Thyroid gland (tissue), 4 donors: ENCODE data around the gene ALKBH2. TPM values are rescaled to one million over a fixed set of nuclear protein-coding genes. Genes with fewer than 3 reads are reported as not detected.

Source experiments
- DNase-seq, 2 donors: peaks; one replicate each; pipeline ENCODE4 v3.0.0-alpha.2; 2019
- H3K27ac ChIP-seq, 3 donors: fragments of 200-600 bp; sonication (generic); 1 replicate in 2 of 3; 2 replicates in 1 of 3; pipeline ENCODE4 v1.5.1; 2016 to 2019; ENCODE audit warnings: mild to moderate bottlenecking in 1 of 3, moderate library complexity in 1 of 3
- H3K27me3 ChIP-seq: fragments of 200-600 bp; sonication (generic); one replicate; pipeline ENCODE4 v1.5.1; 2019
- H3K36me3 ChIP-seq, 2 donors: fragments of 200-600 bp; sonication (generic); one replicate each; pipeline ENCODE4 v1.5.1; 2016 to 2019
- H3K4me1 ChIP-seq, 2 donors: fragments of 200-600 bp; sonication (generic); one replicate each; pipeline ENCODE4 v1.5.1; 2017 to 2019
- H3K4me3 ChIP-seq, 3 donors: fragments of 200-600 bp; sonication (generic); replicated peaks in 1 of 3; 1 replicate in 2 of 3; 2 replicates in 1 of 3; pipeline ENCODE4 v1.5.1; 2016; ENCODE audit warnings: mild to moderate bottlenecking in 1 of 3
- H3K9me3 ChIP-seq: fragments of 200-600 bp; sonication (generic); one replicate; pipeline ENCODE4 v1.5.1; 2017
- POLR2A ChIP-seq, 2 donors: fragments of 450-650 bp; IDR thresholded peaks; one replicate each; pipeline ENCODE4 v1.6.1; 2017; ENCODE audit warnings: antibody characterized with exemption in 2 of 2, mild to moderate bottlenecking in 2 of 2, moderate library complexity in 1 of 2
- WGBS, 2 donors: methylation state at CpG; one replicate each; pipeline ENCODE4 v1.1.5; 2017; 5-methylcytosine and 5-hydroxymethylcytosine counted together
- intact Hi-C: fragments of 100-400 bp; cut with DNase I; formaldehyde crosslinking; loops from one replicate; pipeline ENCODE4 v1.15.1; 2023
- total RNA-seq, 4 donors: library from RNA; depleted of rRNA; stranded (reverse); fragments of >200 nt; gene quantifications; one replicate each; pipeline ENCODE4 v1.2.3, GENCODE V29; 2016
- TF ChIP-seq, protein P1 (sequence below), 6 experiments: fragments of 200-600 bp in 3 of 6; fragments of 450-650 bp in 3 of 6; sonication (generic) in 3 of 6; IDR thresholded peaks; one replicate each; pipeline ENCODE4 v1.5.1; 2016 to 2019; ENCODE audit warnings: antibody characterized with exemption in 6 of 6, mild to moderate bottlenecking in 2 of 6, inconsistent platforms in 1 of 6, moderate library complexity in 1 of 6

Gene ALKBH2
- 10 to 100 TPM in 3 of 4 donors, 1 to 10 TPM in 1; 7.6 to 34.5 (median 16.7) TPM for total RNA-seq

DNA sequence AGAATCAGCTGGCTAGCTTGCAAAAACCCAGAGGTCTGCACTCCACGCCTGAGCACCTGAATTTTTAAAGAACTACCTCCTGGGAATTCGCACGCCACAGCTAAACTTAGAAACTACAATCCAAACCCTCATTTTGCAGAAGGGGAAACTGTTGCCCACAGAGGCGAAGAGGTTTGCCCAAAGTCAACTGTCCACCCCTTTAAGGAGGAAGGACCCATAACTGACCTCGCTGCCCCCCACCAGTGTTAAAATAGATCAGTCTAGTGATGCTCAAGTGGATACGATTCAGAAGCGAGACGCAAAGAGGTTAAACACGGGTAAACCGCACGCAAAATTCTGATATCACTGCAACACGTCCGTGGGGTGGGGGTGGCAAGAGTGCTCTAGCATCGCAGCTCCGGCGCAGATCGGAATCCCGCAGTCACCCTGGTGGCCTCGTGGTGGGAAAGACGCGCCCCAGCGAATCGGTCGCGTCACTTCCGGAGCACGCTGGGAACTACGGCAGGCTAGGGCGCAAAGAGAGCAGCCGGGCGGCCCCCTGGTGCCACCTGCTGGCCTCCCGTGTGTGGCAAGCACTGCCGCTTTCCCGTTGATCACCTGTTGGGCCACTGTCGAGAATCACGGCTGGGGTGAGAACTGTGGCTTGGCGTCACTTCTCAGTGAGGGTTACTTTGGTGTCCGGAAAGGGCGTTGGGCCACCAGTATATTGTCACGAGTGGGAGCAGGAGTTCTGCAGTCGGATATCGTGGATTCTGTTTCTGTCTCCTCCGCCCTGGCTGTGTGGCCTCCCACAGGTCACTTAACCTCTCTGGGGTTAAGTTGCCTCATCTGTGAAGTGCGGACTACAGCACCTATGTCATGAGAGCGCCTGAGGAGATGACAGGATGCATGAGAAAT lies at the start of gene ALKBH2:
Gene ALKBH2, minus strand, starts transcription at position 451 of the 897 bp plus-strand sequence. CDS start 686 bp downstream, outside the sequence.
- Histone ChIP-seq H3K27me3 (no peaks in the 10 kb centered on the region), H3K27ac (peak within 1 kb of the TSS in 2 of 3 donors; percentile 45 to 49), H3K4me3 (peak within 1 kb of the TSS; percentile 16 to 51 (median 29)), H3K4me1 (peaks cover 17 to 31% of the 10 kb centered on the region in 2 donors), H3K9me3 (no peaks in the 10 kb centered on the region), H3K36me3 (peaks cover 3 to 7% of the 10 kb centered on the region in 2 donors)
- TF ChIP-seq, protein P1, sequence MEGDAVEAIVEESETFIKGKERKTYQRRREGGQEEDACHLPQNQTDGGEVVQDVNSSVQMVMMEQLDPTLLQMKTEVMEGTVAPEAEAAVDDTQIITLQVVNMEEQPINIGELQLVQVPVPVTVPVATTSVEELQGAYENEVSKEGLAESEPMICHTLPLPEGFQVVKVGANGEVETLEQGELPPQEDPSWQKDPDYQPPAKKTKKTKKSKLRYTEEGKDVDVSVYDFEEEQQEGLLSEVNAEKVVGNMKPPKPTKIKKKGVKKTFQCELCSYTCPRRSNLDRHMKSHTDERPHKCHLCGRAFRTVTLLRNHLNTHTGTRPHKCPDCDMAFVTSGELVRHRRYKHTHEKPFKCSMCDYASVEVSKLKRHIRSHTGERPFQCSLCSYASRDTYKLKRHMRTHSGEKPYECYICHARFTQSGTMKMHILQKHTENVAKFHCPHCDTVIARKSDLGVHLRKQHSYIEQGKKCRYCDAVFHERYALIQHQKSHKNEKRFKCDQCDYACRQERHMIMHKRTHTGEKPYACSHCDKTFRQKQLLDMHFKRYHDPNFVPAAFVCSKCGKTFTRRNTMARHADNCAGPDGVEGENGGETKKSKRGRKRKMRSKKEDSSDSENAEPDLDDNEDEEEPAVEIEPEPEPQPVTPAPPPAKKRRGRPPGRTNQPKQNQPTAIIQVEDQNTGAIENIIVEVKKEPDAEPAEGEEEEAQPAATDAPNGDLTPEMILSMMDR (IDR thresholded peaks at IDR 0.05): peak; percentile 94 to 100 (median 96)
- TF ChIP-seq POLR2A (IDR thresholded peaks at IDR 0.05): peak in 1 of 2 donors; percentile 48
- 8 to 10% methylated on average over 30 to 32 of the region's 45 CpGs for WGBS, 2 donors
- intact Hi-C loops: no loop called here
- DNase-seq: peak; percentile 93 to 96

DNA sequence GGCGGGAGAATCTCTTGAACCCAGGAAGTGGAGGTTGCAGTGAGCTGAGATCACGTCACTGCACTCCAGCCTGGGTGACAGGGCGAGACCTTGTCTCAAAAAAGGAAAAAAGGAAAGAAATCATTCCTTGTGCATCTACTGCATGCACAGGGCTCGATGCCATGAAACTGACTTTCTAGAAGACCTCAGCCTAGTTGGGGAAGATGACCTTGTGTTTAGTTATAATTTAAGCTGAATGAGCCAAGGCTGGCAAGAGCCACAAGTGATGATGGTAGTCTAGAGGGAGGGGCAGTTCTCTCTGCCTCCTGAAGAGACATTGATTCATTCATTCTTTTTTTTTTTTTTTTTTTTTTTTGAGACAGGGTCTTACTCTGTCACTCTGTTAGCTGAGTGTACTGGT lies 47.3 kb upstream of the ALKBH2 start:
- TF ChIP-seq, protein P1 (IDR thresholded peaks at IDR 0.05): no peak
- no peak for TF ChIP-seq POLR2A (IDR thresholded peaks at IDR 0.05)
- peaks cover 23 to 31% of the 10 kb centered on the region in 2 donors for H3K4me1 ChIP-seq
- H3K27me3 ChIP-seq: no peaks in the 10 kb centered on the region
- WGBS, 2 donors: 92 to 96% methylated on average over 4 of the region's 4 CpGs
- no peaks in the 10 kb centered on the region for H3K9me3 ChIP-seq
- intact Hi-C loops: no loop called here
- no peak overlapping the region for H3K27ac ChIP-seq
- no peak for DNase-seq
- no peak overlapping the region for H3K4me3 ChIP-seq
- H3K36me3 ChIP-seq: peaks cover 6 to 8% of the 10 kb centered on the region in 2 donors

DNA sequence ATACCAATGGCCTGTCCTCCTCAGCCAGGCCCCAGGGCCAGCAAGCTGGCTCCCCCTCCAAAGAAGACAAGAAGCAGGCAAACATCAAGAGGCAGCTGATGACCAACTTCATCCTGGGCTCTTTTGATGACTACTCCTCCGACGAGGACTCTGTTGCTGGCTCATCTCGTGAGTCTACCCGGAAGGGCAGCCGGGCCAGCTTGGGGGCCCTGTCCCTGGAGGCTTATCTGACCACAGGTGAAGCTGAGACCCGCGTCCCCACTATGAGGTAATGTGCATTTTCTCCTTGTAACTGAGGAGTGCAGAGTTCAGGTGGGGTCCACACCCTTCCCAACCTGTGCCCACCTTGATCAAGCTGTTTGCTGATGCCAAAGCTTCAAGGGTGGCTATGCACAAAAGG lies 46.5 kb upstream of the ALKBH2 start:
- no peak for TF ChIP-seq POLR2A (IDR thresholded peaks at IDR 0.05)
- TF ChIP-seq, protein P1 (IDR thresholded peaks at IDR 0.05): no peak
- H3K27ac ChIP-seq: no peak overlapping the region
- H3K4me1 ChIP-seq: peaks cover 25 to 32% of the 10 kb centered on the region in 2 donors
- intact Hi-C loops: no loop called here
- H3K36me3 ChIP-seq: peaks cover 6 to 8% of the 10 kb centered on the region in 2 donors
- no peak for DNase-seq
- H3K9me3 ChIP-seq: no peaks in the 10 kb centered on the region
- no peak overlapping the region for H3K4me3 ChIP-seq
- H3K27me3 ChIP-seq: no peaks in the 10 kb centered on the region
- 78 to 96% methylated on average over 4 to 6 of the region's 7 CpGs for WGBS, 2 donors

DNA sequence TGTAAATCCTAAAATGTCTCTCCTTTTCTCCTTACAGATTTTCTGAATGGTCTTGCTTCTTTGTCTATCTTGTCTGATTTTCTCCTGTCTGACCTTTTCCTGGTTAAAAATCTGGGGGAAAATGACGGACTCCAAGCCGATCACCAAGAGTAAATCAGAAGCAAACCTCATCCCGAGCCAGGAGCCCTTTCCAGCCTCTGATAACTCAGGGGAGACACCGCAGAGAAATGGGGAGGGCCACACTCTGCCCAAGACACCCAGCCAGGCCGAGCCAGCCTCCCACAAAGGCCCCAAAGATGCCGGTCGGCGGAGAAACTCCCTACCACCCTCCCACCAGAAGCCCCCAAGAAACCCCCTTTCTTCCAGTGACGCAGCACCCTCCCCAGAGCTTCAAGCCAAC lies 46.1 kb upstream of the ALKBH2 start:
- DNase-seq: no peak
- no peak for TF ChIP-seq POLR2A (IDR thresholded peaks at IDR 0.05)
- TF ChIP-seq, protein P1 (IDR thresholded peaks at IDR 0.05): no peak
- H3K4me1 ChIP-seq: peaks cover 29 to 36% of the 10 kb centered on the region in 2 donors
- H3K27me3 ChIP-seq: no peaks in the 10 kb centered on the region
- no peaks in the 10 kb centered on the region for H3K9me3 ChIP-seq
- peaks cover 6 to 8% of the 10 kb centered on the region in 2 donors for H3K36me3 ChIP-seq
- WGBS, 2 donors: 94 to 98% methylated on average over 7 to 9 of the region's 9 CpGs
- intact Hi-C loops: no loop called here
- no peak overlapping the region for H3K27ac ChIP-seq
- H3K4me3 ChIP-seq: no peak overlapping the region

DNA sequence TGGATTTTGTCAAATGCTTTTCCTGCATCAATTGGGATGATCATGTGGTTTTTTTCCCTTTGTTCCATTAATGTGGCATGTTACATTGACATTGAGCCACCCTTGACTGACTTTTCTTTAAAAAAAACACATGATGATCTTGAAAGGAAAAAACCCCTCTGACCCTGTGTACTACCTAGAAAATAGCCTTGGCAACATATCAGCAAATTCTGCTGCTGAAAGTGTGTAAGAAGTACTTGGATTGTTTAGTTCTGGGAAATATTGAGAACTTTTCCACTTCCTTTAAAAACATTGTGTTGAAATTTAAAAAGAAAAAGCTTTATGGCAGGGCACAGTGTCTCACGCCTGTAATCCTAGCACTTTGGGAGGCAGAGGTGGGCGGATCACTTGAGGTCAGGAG lies 43.8 kb upstream of the ALKBH2 start:
- intact Hi-C loops: no loop called here
- TF ChIP-seq, protein P1 (IDR thresholded peaks at IDR 0.05): no peak
- TF ChIP-seq POLR2A (IDR thresholded peaks at IDR 0.05): no peak
- WGBS, 2 donors: 77 to 92% methylated on average over 2 of the region's 2 CpGs
- Histone ChIP-seq H3K4me3 (no peak overlapping the region), H3K9me3 (no peaks in the 10 kb centered on the region), H3K27ac (peak overlapping the region; percentile 52 to 75 (median 63)), H3K36me3 (peaks cover 4 to 6% of the 10 kb centered on the region in 2 donors), H3K27me3 (no peaks in the 10 kb centered on the region), H3K4me1 (peaks cover 34 to 39% of the 10 kb centered on the region in 2 donors)
- no peak for DNase-seq
